K562 (cell line): ENCODE data around the gene ZNF618. TPM values are rescaled to one million over a fixed set of nuclear protein-coding genes. Genes with fewer than 3 reads are reported as not detected.

Experiments
- ATAC-seq: fragments of 200-7000 bp; cut with Tn5 transposase; 3 replicates; pipeline ENCODE4 v1.9.1; 2020; ENCODE audit warnings: moderate library complexity
- BruUV-seq: library from RNA; stranded (reverse); fragments of 400-500 nt; replicated peaks from 2 replicates; lab custom pipeline; 2021; lab: Mats Ljungman, UMichigan
- CTCF ChIA-PET: fragments of 300-600 bp; formaldehyde crosslinking; extraction: SDS; loops from one replicate; lab custom pipeline; 2021; ENCODE audit warnings: low intra/inter-chr PET ratio; lab: Yijun Ruan, JAX
- POLR2A ChIA-PET: fragments of 300-600, 350-650 bp; sonication (Branson Sonifier 250); formaldehyde crosslinking; extraction: SDS; loops from one replicate; lab custom pipeline; 2021; ENCODE audit warnings: antibody characterized with exemption, inconsistent platforms; lab: Yijun Ruan, JAX
- DNase-seq, 4 experiments: peaks; one replicate each; pipeline versions ENCODE4 v3.0.0 to v3.0.0-alpha.2; 2011 to 2018; ENCODE audit warnings: low spot score in 3 of 4, mixed read lengths in 3 of 4; ENCODE audit errors: extremely low read depth in 1 of 4
- FAIRE-seq: peaks from 2 replicates; lab custom pipeline; 2011; peaks lifted over from hg19 to GRCh38; lab: Jason Lieb, UNC
- H2AFZ ChIP-seq: 2 replicates; pipeline ENCODE4 v1.6.0; 2011; ENCODE audit warnings: low read depth, low read length, control low read depth, inconsistent platforms
- H3K27ac ChIP-seq: fragments of 200-600 bp; 3 replicates; pipeline ENCODE4 v1.8.0; 2011; ENCODE audit warnings: low read depth, mild to moderate bottlenecking, control low read depth, inconsistent platforms, low read length, moderate library complexity, mixed read lengths; ENCODE audit errors: extremely low read depth
- H3K27me3 ChIP-seq, 2 experiments: fragments of 300-600 bp in 1 of 2; 2 replicates in 1 of 2; 3 replicates in 1 of 2; pipeline versions ENCODE4 v1.6.0 to v1.8.0; 2011; ENCODE audit warnings: inconsistent platforms in 2 of 2, low read length in 2 of 2, mild to moderate bottlenecking in 1 of 2, mixed read lengths in 1 of 2, moderate library complexity in 1 of 2; ENCODE audit not compliant: control insufficient read depth in 2 of 2, insufficient read depth in 2 of 2
- H3K36me3 ChIP-seq: fragments of 300-600 bp; 3 replicates; pipeline ENCODE4 v1.8.0; 2011; ENCODE audit warnings: mild to moderate bottlenecking, low read length, inconsistent platforms; ENCODE audit not compliant: control insufficient read depth, insufficient read depth
- H3K4me1 ChIP-seq, 2 experiments: fragments of 200-600 bp in 1 of 2; replicated peaks in 1 of 2; 2 replicates in 1 of 2; 3 replicates in 1 of 2; pipeline versions ENCODE4 v1.5.1 to v1.8.0; 2011; ENCODE audit warnings: inconsistent platforms in 2 of 2, low read length in 2 of 2, mild to moderate bottlenecking in 1 of 2, mixed read lengths in 1 of 2, moderate library complexity in 1 of 2; ENCODE audit not compliant: control insufficient read depth in 2 of 2, insufficient read depth in 2 of 2
- H3K4me2 ChIP-seq: 2 replicates; pipeline ENCODE4 v1.6.1; 2011; ENCODE audit warnings: low read length, control low read depth, inconsistent platforms, mixed read lengths; ENCODE audit not compliant: insufficient read depth
- H3K4me3 ChIP-seq: fragments of 200-600 bp; sonication (generic), shearing (Covaris generic); 2 replicates; pipeline ENCODE4 v1.5.1; 2016; ENCODE audit warnings: control low read depth, inconsistent platforms
- H3K79me2 ChIP-seq: fragments of 200-600 bp; 3 replicates; pipeline ENCODE4 v1.8.0; 2011; ENCODE audit warnings: low read length, inconsistent platforms; ENCODE audit not compliant: control insufficient read depth, insufficient read depth
- H3K9ac ChIP-seq, 2 experiments: 2 replicates each; pipeline versions ENCODE4 v1.6.0 to v1.6.1; 2011; ENCODE audit warnings: low read depth in 2 of 2, low read length in 2 of 2, control low read depth in 1 of 2, inconsistent platforms in 1 of 2, mild to moderate bottlenecking in 1 of 2, mixed read lengths in 1 of 2; ENCODE audit not compliant: insufficient read depth in 1 of 2
- H3K9me1 ChIP-seq: one replicate; pipeline ENCODE4 v1.6.0; 2011; ENCODE audit warnings: inconsistent platforms, mild to moderate bottlenecking, low read length, moderate library complexity; ENCODE audit not compliant: control insufficient read depth, insufficient read depth
- H3K9me3 ChIP-seq: replicated peaks from 2 replicates; pipeline ENCODE4 v1.5.1; 2011; ENCODE audit warnings: low read depth, low read length, inconsistent platforms; ENCODE audit not compliant: control insufficient read depth, insufficient read depth
- H4K20me1 ChIP-seq: replicated peaks from 2 replicates; pipeline ENCODE4 v1.6.1; 2011; ENCODE audit warnings: low read length, inconsistent platforms, mixed read lengths; ENCODE audit not compliant: control insufficient read depth, insufficient read depth
- CC2D1A ChIP-seq: fragments of 450-650 bp; IDR thresholded peaks from 2 replicates; pipeline ENCODE4 v1.6.1; 2017; ENCODE audit warnings: mild to moderate bottlenecking
- HES1 ChIP-seq: fragments of 450-650 bp; IDR thresholded peaks from 2 replicates; pipeline ENCODE4 v1.6.1; 2016; ENCODE audit warnings: low read depth, mild to moderate bottlenecking, moderate library complexity
- HINFP ChIP-seq: fragments of 450-650 bp; conservative IDR thresholded peaks from 2 replicates; pipeline ENCODE4 v1.6.1; 2016; ENCODE audit warnings: missing genetic modification characterization, low read depth, mild to moderate bottlenecking, control low read depth, missing compliant biosample characterization
- HOXB6 ChIP-seq: fragments of 250-450 bp; sonication (Bioruptor Pico); IDR thresholded peaks from 2 replicates; pipeline ENCODE4 v1.5.1; 2022; ENCODE audit warnings: mild to moderate bottlenecking, borderline replicate concordance
- NCOA2 ChIP-seq, 2 experiments: fragments of 450-650 bp; IDR thresholded peaks; 2 replicates each; pipeline ENCODE4 v1.6.1; 2018; ENCODE audit warnings: mild to moderate bottlenecking in 2 of 2, moderate library complexity in 1 of 2; ENCODE audit not compliant: partially characterized antibody in 2 of 2
- SP2 ChIP-seq: IDR thresholded peaks from 2 replicates; pipeline ENCODE4 v1.6.1; 2011; ENCODE audit warnings: mild to moderate bottlenecking, low read depth, low read length, moderate library complexity; ENCODE audit not compliant: poor library complexity, severe bottlenecking; ENCODE audit errors: extremely low read depth
- TAF9B ChIP-seq: fragments of 450-650 bp; IDR thresholded peaks from 2 replicates; pipeline ENCODE4 v1.6.1; 2018; ENCODE audit warnings: mild to moderate bottlenecking; ENCODE audit not compliant: partially characterized antibody
- TEAD4 ChIP-seq, 2 experiments: sonication (generic) in 1 of 2; formaldehyde crosslinking in 1 of 2; IDR thresholded peaks; 2 replicates each; pipeline versions ENCODE4 v1.6.1 to v1.8.0; 2012 to 2022; ENCODE audit warnings: borderline replicate concordance in 1 of 2, inconsistent platforms in 1 of 2, low read length in 1 of 2, mild to moderate bottlenecking in 1 of 2, missing genetic modification reagents in 1 of 2
- WHSC1 ChIP-seq: IDR thresholded peaks from one replicate; pipeline ENCODE4 v1.6.1; 2012; ENCODE audit warnings: low read length, control low read depth, inconsistent platforms
- XRCC5 ChIP-seq: fragments of 200-400 bp; formaldehyde crosslinking; IDR thresholded peaks from 2 replicates; pipeline ENCODE4 v1.6.1; 2017; ENCODE audit warnings: low read depth, mild to moderate bottlenecking, low read length
- YY1 ChIP-seq, 3 experiments: IDR thresholded peaks; 2 replicates each; pipeline ENCODE4 v1.6.1; 2011; ENCODE audit warnings: low read length in 2 of 3, mild to moderate bottlenecking in 2 of 3, moderate library complexity in 2 of 3, borderline replicate concordance in 1 of 3, control low read depth in 1 of 3, low read depth in 1 of 3; ENCODE audit not compliant: insufficient read depth in 3 of 3, insufficient replicate concordance in 2 of 3, control insufficient read depth in 1 of 3, insufficient read length in 1 of 3; ENCODE audit errors: extremely low read depth in 1 of 3
- ZFP91 ChIP-seq: sonication (generic); formaldehyde crosslinking; IDR thresholded peaks from 2 replicates; pipeline ENCODE4 v1.8.0; 2022; ENCODE audit warnings: mild to moderate bottlenecking, missing genetic modification reagents
- ZNF263 ChIP-seq: sonication (generic); formaldehyde crosslinking; IDR thresholded peaks from 2 replicates; pipeline ENCODE4 v1.8.0; 2022; ENCODE audit warnings: mild to moderate bottlenecking, missing genetic modification reagents, borderline replicate concordance
- ZNF79 ChIP-seq: fragments of 250-450 bp; sonication (Bioruptor Pico); IDR thresholded peaks from 2 replicates; pipeline ENCODE4 v1.4.0; 2020; ENCODE audit warnings: low read depth, mild to moderate bottlenecking, moderate library complexity
- ZSCAN29 ChIP-seq: fragments of 450-650 bp; IDR thresholded peaks from 2 replicates; pipeline ENCODE4 v1.6.1; 2017
- WGBS: fragments of 100-300 bp; shearing (Covaris generic); methylation state at CpG from one replicate; pipeline ENCODE4 v1.1.6; 2016; ENCODE audit warnings: low coverage, mixed read lengths; ENCODE audit not compliant: insufficient coverage; ENCODE audit errors: missing lambda C conversion rate; 5-methylcytosine and 5-hydroxymethylcytosine counted together
- in situ Hi-C: fragments of 300-500 bp; cut with MboI; formaldehyde crosslinking; loops from 4 replicates; pipeline ENCODE4 v1.15.0; 2018; ENCODE audit warnings: inconsistent platforms, mixed read lengths
- intact Hi-C: fragments of 100-400 bp; cut with micrococcal nuclease; formaldehyde crosslinking; loops from 2 replicates; pipeline ENCODE4 v1.14.2; 2022
- polyA plus RNA-seq, 8 experiments: library from polyadenylated mRNA; depleted of rRNA in 4 of 8; stranded (reverse) in 5 of 8; unstranded in 3 of 8; fragments of >200 nt; fragmentation: Nextera tagmentation in 2 of 8; fragmentation: Illumina TruSeq in 1 of 8; extraction: Ambion mirVana in 2 of 8; extraction: Trizol in 1 of 8; gene quantifications; 2 replicates each; pipeline versions ENCODE4 v1.2.1 to v1.2.3, GENCODE V29; 2011 to 2014; ENCODE audit warnings: inconsistent platforms in 1 of 8, missing spikeins in 1 of 8
- total RNA-seq, 7 experiments: library from RNA; depleted of rRNA in 6 of 7; stranded (reverse); fragments of >200 nt in 6 of 7; fragmentation: Illumina TruSeq in 2 of 7; extraction: Trizol in 2 of 7; gene quantifications; 2 replicates each; pipeline versions ENCODE4 v1.2.1 to v1.2.3, GENCODE V29; 2011 to 2021; ENCODE audit warnings: low replicate concordance in 1 of 7

Gene ZNF618
- total and polyA plus RNA-seq, 9 of the 15 experiments (the other 6 are each of a cell fraction or from before 2014, with no cell fraction given) = 0.08 to 13.7 (median 3.4) TPM

GRCh38 chr9:113844466-113844865 is 31.6 kb upstream of the ZNF618 start:
- no peak overlapping the region for H2AFZ ChIP-seq
- intact Hi-C loops (no loop called here), in situ Hi-C loops (no loop called here)
- H3K4me1 ChIP-seq = no peaks in the 10 kb centered on the region
- H3K27ac ChIP-seq = no peak overlapping the region
- TF ChIP-seq ZNF263 (no peak), HINFP (tag) (no peak), YY1 (IDR thresholded peaks at IDR 0.05; ENCODE audit: borderline replicate concordance in 1 of 3, control insufficient read depth in 1 of 3, extremely low read depth in 1 of 3, insufficient read depth in 3 of 3, insufficient read length in 1 of 3, insufficient replicate concordance in 2 of 3, low read depth in 1 of 3, low read length in 2 of 3) (no peak), TEAD4 (IDR thresholded peaks at IDR 0.05; ENCODE audit: low read length) (no peak), TEAD4 (CRISPR knock-in tag; IDR thresholded peaks at IDR 0.05; ENCODE audit: borderline replicate concordance) (no peak), ZNF79 (CRISPR knock-in tag) (no peak), TAF9B (no peak), XRCC5 (no peak), HOXB6 (CRISPR knock-in tag) (no peak), CC2D1A (no peak), SP2 (no peak), ZFP91 (no peak), WHSC1 (no peak), NCOA2 (IDR thresholded peaks at IDR 0.05; ENCODE audit: partially characterized antibody in 2 of 2) (no peak), ZSCAN29 (no peak), HES1 (no peak)
- H3K79me2 ChIP-seq = no peaks in the 10 kb centered on the region
- BruUV-seq = no TSS peak
- no peak for DNase-seq
- CTCF ChIA-PET = no interaction called here
- no peaks in the 10 kb centered on the region for H3K9me1 ChIP-seq
- FAIRE-seq = no peak
- WGBS = 0% methylated on average over 1 of the region's 1 CpG
- no peak overlapping the region for H3K4me3 ChIP-seq
- no peak overlapping the region for H3K9ac ChIP-seq
- no peaks in the 10 kb centered on the region for H3K36me3 ChIP-seq
- H3K9me3 ChIP-seq = no peaks in the 10 kb centered on the region
- POLR2A ChIA-PET = no interaction called here
- no peak overlapping the region for H3K4me2 ChIP-seq
- ATAC-seq = no peak
- no peaks in the 10 kb centered on the region for H4K20me1 ChIP-seq
- no peaks in the 10 kb centered on the region for H3K27me3 ChIP-seq
